Testis (tissue), 2 donors: Measurements from ENCODE around the gene OR51E2.

Experiments used
- POLR2A ChIP-seq: fragments of 450-650 bp; IDR thresholded peaks from one replicate; pipeline ENCODE4 v1.6.1; 2017; ENCODE audit warnings: antibody characterized with exemption, mild to moderate bottlenecking, moderate library complexity
- TF ChIP-seq, protein P1 (sequence below), 3 experiments: fragments of 450-650 bp in 2 of 3; fragments of 200-600 bp in 1 of 3; sonication (generic) in 1 of 3; IDR thresholded peaks; one replicate each; pipeline ENCODE4 v1.5.1; 2016 to 2019; ENCODE audit warnings: antibody characterized with exemption in 3 of 3, mild to moderate bottlenecking in 2 of 3, moderate library complexity in 1 of 3

DNA sequence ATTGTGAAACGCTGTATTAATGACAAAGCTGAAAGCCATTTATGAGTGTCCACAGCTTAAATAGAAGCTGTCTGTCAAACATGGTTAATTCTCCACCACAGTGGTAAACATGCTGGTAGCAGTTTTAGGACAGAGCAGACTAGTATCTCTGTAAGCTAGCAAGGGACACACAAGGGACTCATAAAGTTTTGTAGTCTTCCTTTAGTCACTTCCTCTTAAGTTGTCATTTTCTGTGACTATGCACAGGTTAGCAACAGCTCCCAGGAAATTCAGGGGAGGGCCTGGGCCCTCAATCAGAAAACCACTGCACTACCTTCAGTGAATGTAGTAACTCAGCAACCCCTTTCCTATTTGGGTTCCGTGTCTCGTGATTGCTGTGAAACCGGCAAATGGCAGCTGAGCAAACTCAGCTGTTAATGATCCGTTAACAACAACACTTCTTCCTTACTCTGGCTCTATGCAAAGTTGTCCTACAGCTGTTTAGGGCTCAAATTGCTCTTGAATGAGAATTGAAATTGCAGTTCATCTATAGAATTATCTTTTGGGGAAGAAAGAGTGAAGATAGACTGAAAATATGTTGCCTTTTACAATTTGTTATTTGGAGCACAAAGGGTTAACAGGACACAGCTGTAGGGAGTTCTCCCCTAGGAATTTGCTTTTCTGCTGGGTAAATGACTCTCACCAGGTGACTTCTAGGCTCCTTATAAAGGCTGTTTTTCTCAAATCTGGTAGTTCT, 6.6 kb upstream of the OR51E2 start, which contains the start of gene MMP26:
- TF ChIP-seq POLR2A: no peak
- TF ChIP-seq, protein P1, sequence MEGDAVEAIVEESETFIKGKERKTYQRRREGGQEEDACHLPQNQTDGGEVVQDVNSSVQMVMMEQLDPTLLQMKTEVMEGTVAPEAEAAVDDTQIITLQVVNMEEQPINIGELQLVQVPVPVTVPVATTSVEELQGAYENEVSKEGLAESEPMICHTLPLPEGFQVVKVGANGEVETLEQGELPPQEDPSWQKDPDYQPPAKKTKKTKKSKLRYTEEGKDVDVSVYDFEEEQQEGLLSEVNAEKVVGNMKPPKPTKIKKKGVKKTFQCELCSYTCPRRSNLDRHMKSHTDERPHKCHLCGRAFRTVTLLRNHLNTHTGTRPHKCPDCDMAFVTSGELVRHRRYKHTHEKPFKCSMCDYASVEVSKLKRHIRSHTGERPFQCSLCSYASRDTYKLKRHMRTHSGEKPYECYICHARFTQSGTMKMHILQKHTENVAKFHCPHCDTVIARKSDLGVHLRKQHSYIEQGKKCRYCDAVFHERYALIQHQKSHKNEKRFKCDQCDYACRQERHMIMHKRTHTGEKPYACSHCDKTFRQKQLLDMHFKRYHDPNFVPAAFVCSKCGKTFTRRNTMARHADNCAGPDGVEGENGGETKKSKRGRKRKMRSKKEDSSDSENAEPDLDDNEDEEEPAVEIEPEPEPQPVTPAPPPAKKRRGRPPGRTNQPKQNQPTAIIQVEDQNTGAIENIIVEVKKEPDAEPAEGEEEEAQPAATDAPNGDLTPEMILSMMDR (IDR thresholded peaks at IDR 0.05): no peak
